Colonic mucosa (tissue), 4 donors: ENCODE results near the gene CELSR1. TPM values are rescaled to one million over a fixed set of nuclear protein-coding genes. Genes with fewer than 3 reads are reported as not detected.
"Not testable (repeated sequence)": the region's sequence is repeated elsewhere in the genome, so short reads cannot be mapped to it uniquely, and the experiment has no call there.

Source experiments
- DNase-seq: peaks from one replicate; pipeline ENCODE4 v3.0.0-alpha.2; 2020
- H3K27ac ChIP-seq: fragments of 200-600 bp; one replicate; pipeline ENCODE4 v1.8.0; 2021
- H3K27me3 ChIP-seq: fragments of 200-600 bp; one replicate; pipeline ENCODE4 v1.8.0; 2021
- H3K36me3 ChIP-seq: fragments of 200-600 bp; one replicate; pipeline ENCODE4 v1.8.0; 2021
- H3K4me1 ChIP-seq: fragments of 200-600 bp; one replicate; pipeline ENCODE4 v1.8.0; 2021; ENCODE audit warnings: mild to moderate bottlenecking
- H3K4me3 ChIP-seq: fragments of 200-600 bp; one replicate; pipeline ENCODE4 v1.8.0; 2021
- H3K9ac ChIP-seq, 2 donors: one replicate each; pipeline ENCODE4 v1.7.0; 2013; ENCODE audit warnings: control low read depth in 2 of 2, low read depth in 2 of 2, low read length in 2 of 2
- H3K9me3 ChIP-seq: fragments of 200-600 bp; one replicate; pipeline ENCODE4 v1.8.0; 2021
- CTCF ChIP-seq: fragments of 200-600 bp; IDR thresholded peaks from one replicate; pipeline ENCODE4 v1.8.0; 2022; ENCODE audit warnings: antibody characterized with exemption, mild to moderate bottlenecking
- intact Hi-C: fragments of 100-400 bp; cut with DNase I; formaldehyde crosslinking; loops from one replicate; pipeline ENCODE4 v1.14.1; 2022
- total RNA-seq, 2 donors: library from RNA; stranded (reverse); fragmentation: NEBNext Ultra II Directional in 1 of 2; extraction: Animal tissue kit (Norgen Biotek cat#: 25700) in 1 of 2; gene quantifications; one replicate each; pipeline ENCODE4 v1.2.1, GENCODE V29; 2021
- donor health status: healthy.
- donor health status: DM: no; HTN: no; CAD: no.
- donor health status: DM: no; HTN: no; CAD: no.

The CELSR1 gene
- total RNA-seq, 2 donors from 2014 or later: 2.7 to 7.8 TPM

- Histone ChIP-seq H3K4me1 (no peaks in the 10 kb centered on the region), H3K27ac (no peak overlapping the region), H3K4me3 (no peak overlapping the region), H3K9me3 (no peaks in the 10 kb centered on the region), H3K27me3 (no peaks in the 10 kb centered on the region), H3K36me3 (no peaks in the 10 kb centered on the region), H3K9ac (no peak overlapping the region)
- no peak for TF ChIP-seq CTCF
- no peak for DNase-seq
- intact Hi-C loops: no loop called here
Observed at GRCh38 chr22:46519377-46519776, 18.0 kb downstream of the CELSR1 start.

GRCh38 chr22:46518542-46519325 lies 18.7 kb downstream of the CELSR1 start:
- intact Hi-C loops: no loop called here
- H3K36me3 ChIP-seq: no peaks in the 10 kb centered on the region
- H3K9me3 ChIP-seq: no peaks in the 10 kb centered on the region
- no peak overlapping the region for H3K9ac ChIP-seq
- H3K4me1 ChIP-seq: no peaks in the 10 kb centered on the region
- no peak for TF ChIP-seq CTCF
- no peaks in the 10 kb centered on the region for H3K27me3 ChIP-seq
- no peak overlapping the region for H3K27ac ChIP-seq
- no peak for DNase-seq
- H3K4me3 ChIP-seq: no peak overlapping the region

- DNase-seq: no peak
- H3K27me3 ChIP-seq: no peaks in the 10 kb centered on the region
- intact Hi-C loops: no loop called here
- no peak overlapping the region for H3K9ac ChIP-seq
- H3K9me3 ChIP-seq: no peaks in the 10 kb centered on the region
- TF ChIP-seq CTCF: no peak
- no peaks in the 10 kb centered on the region for H3K4me1 ChIP-seq
- H3K4me3 ChIP-seq: no peak overlapping the region
- no peak overlapping the region for H3K27ac ChIP-seq
- H3K36me3 ChIP-seq: no peaks in the 10 kb centered on the region
Observed at GRCh38 chr22:46518038-46518437, 19.4 kb downstream of the CELSR1 start.

GRCh38 chr22:46517255-46517761 lies 20.1 kb downstream of the CELSR1 start:
- Histone ChIP-seq H3K4me1 (no peaks in the 10 kb centered on the region), H3K36me3 (no peaks in the 10 kb centered on the region), H3K27ac (no peak overlapping the region), H3K4me3 (no peak overlapping the region), H3K27me3 (no peaks in the 10 kb centered on the region), H3K9ac (no peak overlapping the region), H3K9me3 (no peaks in the 10 kb centered on the region)
- intact Hi-C loops: no loop called here
- TF ChIP-seq CTCF: no peak
- no peak for DNase-seq

- Histone ChIP-seq H3K4me3 (no peak overlapping the region), H3K9me3 (no peaks in the 10 kb centered on the region), H3K27me3 (no peaks in the 10 kb centered on the region), H3K27ac (no peak overlapping the region), H3K36me3 (no peaks in the 10 kb centered on the region), H3K4me1 (no peaks in the 10 kb centered on the region), H3K9ac (no peak overlapping the region)
- no peak for TF ChIP-seq CTCF
- DNase-seq: no peak
- intact Hi-C loops: no loop called here
Observed at GRCh38 chr22:46516638-46517037, 20.8 kb downstream of the CELSR1 start.

- H3K27me3 ChIP-seq, H3K4me1 ChIP-seq, DNase-seq, H3K9ac ChIP-seq, H3K36me3 ChIP-seq, H3K4me3 ChIP-seq, intact Hi-C loops, H3K9me3 ChIP-seq, H3K27ac ChIP-seq: not testable (repeated sequence)
Observed at GRCh38 chr22:46516112-46516487, 21.3 kb downstream of the CELSR1 start.
